AML-193 (cell line): ENCODE results near the gene MAU2.
A peak's percentile ranks its signal among the peaks of the same experiment; 100 is the strongest.

Source experiments
- DNase-seq, 2 experiments: peaks; one replicate each; lab custom pipeline; 2025; lab: John Stamatoyannopoulos, UW

MAU2 gene, protein sequence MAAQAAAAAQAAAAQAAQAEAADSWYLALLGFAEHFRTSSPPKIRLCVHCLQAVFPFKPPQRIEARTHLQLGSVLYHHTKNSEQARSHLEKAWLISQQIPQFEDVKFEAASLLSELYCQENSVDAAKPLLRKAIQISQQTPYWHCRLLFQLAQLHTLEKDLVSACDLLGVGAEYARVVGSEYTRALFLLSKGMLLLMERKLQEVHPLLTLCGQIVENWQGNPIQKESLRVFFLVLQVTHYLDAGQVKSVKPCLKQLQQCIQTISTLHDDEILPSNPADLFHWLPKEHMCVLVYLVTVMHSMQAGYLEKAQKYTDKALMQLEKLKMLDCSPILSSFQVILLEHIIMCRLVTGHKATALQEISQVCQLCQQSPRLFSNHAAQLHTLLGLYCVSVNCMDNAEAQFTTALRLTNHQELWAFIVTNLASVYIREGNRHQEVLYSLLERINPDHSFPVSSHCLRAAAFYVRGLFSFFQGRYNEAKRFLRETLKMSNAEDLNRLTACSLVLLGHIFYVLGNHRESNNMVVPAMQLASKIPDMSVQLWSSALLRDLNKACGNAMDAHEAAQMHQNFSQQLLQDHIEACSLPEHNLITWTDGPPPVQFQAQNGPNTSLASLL

GRCh38 chr19:19320361-19321140 lies at the start of gene MAU2, which contains the start of gene SUGP1:
Gene MAU2 (plus strand): TSS chr19:19320829. CDS start chr19:19320860, 31 bp downstream.
Gene SUGP1 (minus strand): TSS chr19:19320509. CDS start chr19:19320496, 13 bp downstream.
- DNase-seq: peak; percentile 87 to 89

DNA sequence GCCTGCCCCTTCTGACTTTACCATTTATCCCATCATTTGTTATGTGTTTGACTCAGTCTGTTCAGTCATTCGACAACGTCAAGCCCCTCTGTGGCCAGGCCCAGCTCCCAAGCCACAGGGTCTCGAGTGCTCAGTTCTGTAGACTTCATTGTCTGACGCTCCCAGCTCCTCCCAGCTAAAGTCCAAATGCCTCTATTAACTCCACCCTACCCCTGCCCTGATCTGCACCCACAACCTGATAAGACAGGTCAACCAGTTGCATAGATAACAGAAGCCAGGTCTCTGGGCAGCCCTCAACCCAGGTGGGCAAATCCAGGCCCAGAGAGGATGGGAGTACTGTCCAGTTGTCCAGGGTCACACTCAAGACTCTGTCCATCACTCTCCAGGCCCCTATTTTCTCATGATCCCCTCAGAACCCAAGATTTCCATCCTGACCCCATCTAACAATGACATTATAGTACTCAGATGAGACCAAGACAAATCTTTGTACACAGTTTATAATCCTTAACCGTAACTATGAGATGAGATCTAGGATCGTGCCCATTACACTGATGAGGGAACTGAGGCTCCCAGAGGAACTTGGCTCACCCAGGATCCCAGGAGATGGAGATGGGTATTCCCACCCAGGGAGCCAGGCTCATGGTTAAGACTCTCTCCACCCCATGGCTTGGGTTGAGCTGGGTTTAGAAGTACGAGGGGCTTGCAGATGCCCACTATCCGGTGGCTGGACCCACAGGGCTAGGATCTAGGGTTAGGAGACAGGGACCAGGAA lies 48.6 kb upstream of the MAU2 start:
- no peak for DNase-seq

GRCh38 chr19:19274146-19274545 lies 46.5 kb upstream of the MAU2 start:
- DNase-seq: no peak

GRCh38 chr19:19274716-19275565 lies 45.7 kb upstream of the MAU2 start:
- no peak for DNase-seq

- DNase-seq: no peak
Measured at GRCh38 chr19:19276386-19276785, 44.2 kb upstream of the MAU2 start.

DNA sequence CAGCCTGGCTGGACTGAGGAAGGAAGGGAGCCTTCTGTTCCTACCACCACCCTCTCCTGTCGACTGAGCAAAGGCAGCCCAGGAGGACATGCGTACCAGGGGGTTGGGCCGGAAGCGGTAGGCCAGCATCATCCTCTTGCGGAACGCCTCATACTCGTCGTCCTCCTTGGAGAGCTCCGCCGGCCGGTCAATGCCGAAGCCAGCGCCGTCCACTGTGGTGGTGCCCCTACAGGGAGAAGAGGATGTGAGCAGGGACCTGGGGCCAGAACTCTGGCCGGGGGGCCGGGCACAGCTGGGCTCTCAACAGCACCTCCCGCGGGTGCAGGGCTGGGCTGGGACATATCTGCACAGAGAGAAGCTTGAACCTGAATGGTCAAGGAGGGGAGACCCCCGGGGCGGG lies 43.8 kb upstream of the MAU2 start:
- no peak for DNase-seq

DNA sequence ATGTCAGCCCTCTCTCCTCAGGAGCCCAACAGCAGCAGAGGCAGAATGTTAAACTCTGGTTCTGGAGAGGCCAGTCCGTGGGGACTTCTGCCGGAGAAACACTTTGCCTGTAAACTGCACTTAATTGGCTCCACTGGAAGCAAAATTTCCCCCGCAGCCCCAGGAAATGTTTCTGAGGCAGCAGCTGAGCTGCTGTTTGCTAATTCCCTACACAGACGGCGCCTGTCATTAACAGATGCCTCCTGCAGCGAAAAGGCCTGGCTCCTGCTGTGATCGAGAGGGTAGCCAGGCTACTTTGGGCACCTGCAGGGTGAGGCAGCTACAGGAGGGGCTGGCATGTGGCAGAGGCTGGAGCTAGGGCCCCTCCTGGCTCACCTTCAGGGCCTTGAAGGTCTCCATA lies 42.3 kb upstream of the MAU2 start:
- no peak for DNase-seq

DNA sequence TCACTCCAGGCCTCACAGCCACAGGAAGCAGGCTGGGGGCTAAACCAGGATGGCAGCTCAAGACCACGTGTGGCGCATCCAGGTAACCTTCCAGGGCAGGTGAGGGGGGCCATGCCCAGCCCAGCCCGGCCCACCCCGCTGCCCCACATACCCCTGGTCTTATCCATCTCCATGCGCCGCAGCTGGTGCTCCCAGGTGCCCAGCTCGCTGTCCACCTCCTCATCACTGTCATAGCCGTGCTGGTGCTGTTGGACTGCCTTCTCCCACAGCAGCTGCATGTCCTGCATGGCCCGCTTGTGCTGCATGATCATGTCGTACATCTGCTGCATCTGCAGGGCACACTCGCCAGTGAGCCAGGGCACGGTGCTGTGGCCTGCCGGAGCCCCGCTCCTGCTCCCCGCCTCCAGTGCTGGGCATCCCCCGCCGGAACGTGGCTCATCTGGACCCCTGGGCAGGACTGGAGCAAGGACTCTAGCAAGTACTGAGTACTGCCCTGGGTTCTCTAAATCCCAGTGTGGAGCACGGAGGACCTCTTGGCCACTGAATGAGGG lies 41.5 kb upstream of the MAU2 start:
- DNase-seq: no peak

GRCh38 chr19:19279853-19280252 lies 40.8 kb upstream of the MAU2 start:
- no peak for DNase-seq

DNA sequence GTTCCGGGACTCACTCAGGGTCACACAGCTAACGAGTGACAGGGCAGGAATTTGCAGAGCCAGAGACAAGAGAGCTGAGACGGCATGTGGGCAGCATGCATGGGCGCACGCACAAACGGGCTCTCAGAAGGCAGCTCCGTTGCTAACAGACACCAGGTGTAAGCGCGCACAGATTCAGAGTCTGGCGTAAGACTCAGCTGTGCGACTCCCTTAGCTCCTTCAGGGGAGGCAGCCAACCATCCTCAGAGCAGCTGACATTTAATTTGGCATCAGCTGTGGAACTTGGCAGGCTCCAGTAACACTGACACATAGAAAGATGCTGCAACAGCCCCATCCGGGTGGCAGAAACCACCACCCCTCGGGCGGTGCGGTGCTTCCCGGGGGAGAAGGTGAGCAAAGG lies 40.1 kb upstream of the MAU2 start:
- no peak for DNase-seq

DNA sequence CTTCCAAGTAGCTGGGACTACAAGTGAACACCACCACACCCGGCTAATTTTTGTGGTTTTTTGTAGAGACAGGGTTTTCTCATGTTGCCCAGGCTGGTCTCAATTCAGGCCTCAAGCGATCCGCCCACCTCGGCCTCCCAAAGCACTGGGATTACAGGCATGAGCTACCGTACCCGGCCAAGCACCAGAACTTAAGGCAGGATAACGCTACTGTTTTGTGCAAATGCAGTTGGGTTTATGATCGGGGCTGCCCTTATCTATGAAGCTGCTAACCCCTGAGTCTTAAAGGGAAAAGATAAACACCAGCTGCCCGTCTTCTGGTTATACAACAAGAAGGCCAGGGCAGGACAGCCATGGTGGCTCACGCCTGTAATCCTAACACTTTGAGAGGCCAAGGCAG lies 34.9 kb upstream of the MAU2 start:
- no peak for DNase-seq

DNA sequence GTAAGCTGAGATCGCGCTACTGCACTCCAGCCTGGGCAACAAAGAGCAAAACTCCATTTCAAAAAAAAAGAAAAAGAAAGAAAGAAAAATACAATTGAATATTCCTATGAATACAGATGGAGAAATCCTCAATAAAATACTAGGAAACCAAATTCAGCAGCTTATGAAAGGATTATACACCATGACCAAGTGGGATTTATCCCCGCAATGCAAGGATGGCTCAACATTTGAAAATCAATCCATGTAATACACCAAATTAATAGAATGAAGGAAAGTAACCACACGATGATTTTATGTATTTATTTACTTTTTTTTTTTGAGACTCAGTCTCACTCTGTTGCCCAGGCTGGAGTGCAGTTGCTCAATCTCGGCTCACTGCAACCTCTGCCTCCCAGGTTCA lies 28.0 kb upstream of the MAU2 start:
- no peak for DNase-seq

- no peak for DNase-seq
Measured at GRCh38 chr19:19294914-19295313, 25.7 kb upstream of the MAU2 start.

DNA sequence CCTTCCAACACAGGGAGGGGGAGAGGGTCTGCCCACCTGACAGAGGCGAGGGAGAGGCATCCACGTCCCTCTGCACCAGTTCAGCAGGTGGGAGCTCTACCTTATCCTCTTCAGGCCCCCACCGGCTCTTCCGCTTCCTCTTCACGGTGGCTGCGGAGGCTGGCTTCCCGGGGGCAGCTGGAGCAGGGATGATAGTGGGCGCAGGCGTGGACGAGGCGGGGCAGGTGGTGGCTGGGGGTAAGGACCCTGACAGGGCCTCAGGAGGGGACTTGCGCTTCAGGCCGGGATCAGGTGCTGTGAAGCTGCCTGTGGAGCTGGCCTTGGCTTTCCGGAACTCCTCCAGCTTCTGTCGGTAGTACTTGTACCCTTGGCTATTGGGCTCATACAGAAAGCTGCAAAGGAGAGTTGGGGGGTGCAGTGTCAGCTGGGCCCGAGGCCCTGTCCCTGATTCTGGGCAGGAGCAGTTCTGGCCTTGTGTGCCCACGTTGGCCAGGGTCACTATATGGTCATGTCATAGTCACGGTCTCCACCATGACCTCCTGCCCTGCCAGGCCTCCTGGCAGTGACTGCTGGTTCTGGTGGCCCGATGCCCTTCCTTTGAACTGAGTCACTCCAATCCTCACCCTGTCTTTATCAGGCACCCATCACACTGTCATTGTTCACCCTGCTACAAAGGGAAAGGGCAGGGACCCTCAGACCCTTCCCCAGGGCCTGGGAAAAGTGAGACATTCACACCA lies 23.5 kb upstream of the MAU2 start:
- DNase-seq: no peak

DNA sequence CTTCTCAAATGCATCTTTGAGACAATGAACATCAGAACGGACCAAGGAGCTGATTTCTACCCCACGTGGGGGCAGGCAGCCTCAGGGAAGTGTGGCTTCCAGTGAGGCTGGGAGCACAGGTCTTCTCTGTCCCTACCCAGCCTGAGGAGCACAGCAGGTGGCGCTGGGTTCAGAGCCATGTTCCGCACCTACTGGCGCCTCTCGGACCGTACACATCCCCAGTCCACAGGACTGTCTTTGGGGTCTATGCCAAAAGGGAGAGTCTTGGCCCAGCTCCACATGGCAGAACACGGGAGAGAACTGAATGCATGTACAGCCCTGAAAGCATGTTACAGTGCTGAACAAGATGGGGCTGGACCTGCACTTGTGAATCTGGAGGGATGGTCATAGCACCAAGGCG lies 22.9 kb upstream of the MAU2 start:
- no peak for DNase-seq

DNA sequence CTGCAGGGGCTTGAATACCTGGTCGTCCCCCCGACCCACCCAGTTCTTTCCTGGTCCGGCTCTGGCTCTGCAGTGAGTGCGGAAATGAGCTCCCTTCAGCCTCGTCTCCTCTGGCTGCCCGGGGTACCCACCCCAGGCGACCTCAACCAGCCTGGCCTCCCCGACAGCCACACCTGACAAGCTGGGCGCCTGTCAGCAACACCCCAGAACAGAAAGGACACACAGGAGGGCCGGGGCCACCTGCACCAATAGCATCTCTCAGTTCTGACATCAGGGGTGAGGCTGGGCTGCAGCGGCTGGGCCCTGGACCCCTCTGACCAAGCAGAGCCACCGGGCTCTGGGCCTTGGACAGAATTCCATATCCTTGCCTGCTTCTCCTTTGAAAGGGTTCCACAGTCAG lies 20.0 kb upstream of the MAU2 start:
- no peak for DNase-seq

- DNase-seq: no peak
Measured at GRCh38 chr19:19303411-19303810, 17.2 kb upstream of the MAU2 start.

GRCh38 chr19:19304186-19304965 lies 16.3 kb upstream of the MAU2 start:
- DNase-seq: no peak

GRCh38 chr19:19305066-19305465 lies 15.6 kb upstream of the MAU2 start:
- DNase-seq: no peak
